WTC11 (cell line): Measurements from ENCODE around the gene TNNT1.

Source experiments
- ATF3 ChIP-seq: sonication (generic); formaldehyde crosslinking; conservative IDR thresholded peaks from 2 replicates; pipeline ENCODE4 v1.8.1; 2022; ENCODE audit warnings: mild to moderate bottlenecking, missing genetic modification reagents
- CTCF ChIP-seq: fragments of 200-600 bp; IDR thresholded peaks from 2 replicates; pipeline ENCODE4 v1.8.0; 2022; ENCODE audit warnings: antibody characterized with exemption
- ELF4 ChIP-seq: sonication (generic); formaldehyde crosslinking; IDR thresholded peaks from 2 replicates; pipeline ENCODE4 v1.8.1; 2022; ENCODE audit warnings: low read depth, mild to moderate bottlenecking, moderate library complexity, missing genetic modification reagents
- FOXP4 ChIP-seq: sonication (generic); formaldehyde crosslinking; IDR thresholded peaks from 2 replicates; pipeline ENCODE4 v1.8.0; 2022; ENCODE audit warnings: mild to moderate bottlenecking, missing genetic modification reagents
- JUN ChIP-seq: sonication (generic); formaldehyde crosslinking; IDR thresholded peaks from 2 replicates; pipeline ENCODE4 v1.8.0; 2023; ENCODE audit warnings: mild to moderate bottlenecking, missing genetic modification reagents
- KAT7 ChIP-seq: sonication (generic); formaldehyde crosslinking; IDR thresholded peaks from 2 replicates; pipeline ENCODE4 v1.8.1; 2023; ENCODE audit warnings: missing genetic modification reagents, mild to moderate bottlenecking, borderline replicate concordance
- MLX ChIP-seq: sonication (generic); formaldehyde crosslinking; IDR thresholded peaks from 2 replicates; pipeline ENCODE4 v1.8.1; 2023; ENCODE audit warnings: mild to moderate bottlenecking, missing genetic modification reagents, moderate library complexity
- RELA ChIP-seq: sonication (generic); formaldehyde crosslinking; IDR thresholded peaks from 2 replicates; pipeline ENCODE4 v1.8.1; 2022; ENCODE audit warnings: missing genetic modification reagents, mild to moderate bottlenecking, borderline replicate concordance
- TCF7 ChIP-seq: sonication (generic); formaldehyde crosslinking; IDR thresholded peaks from 2 replicates; pipeline ENCODE4 v1.8.0; 2022; ENCODE audit warnings: mild to moderate bottlenecking, low read depth, missing genetic modification reagents, moderate library complexity
- TEAD4 ChIP-seq: sonication (generic); formaldehyde crosslinking; IDR thresholded peaks from 2 replicates; pipeline ENCODE4 v1.8.0; 2022; ENCODE audit warnings: mild to moderate bottlenecking, missing genetic modification reagents
- USF2 ChIP-seq: sonication (generic); formaldehyde crosslinking; IDR thresholded peaks from 2 replicates; pipeline ENCODE4 v1.8.1; 2023; ENCODE audit warnings: mild to moderate bottlenecking, missing genetic modification reagents, moderate library complexity
- ZNF416 ChIP-seq: fragments of 250-450 bp; sonication (Bioruptor Pico); IDR thresholded peaks from 2 replicates; pipeline ENCODE4 v1.9.0; 2021; ENCODE audit warnings: mild to moderate bottlenecking, inconsistent platforms
- ZNF423 ChIP-seq: fragments of 250-450 bp; sonication (Bioruptor Pico); IDR thresholded peaks from 2 replicates; pipeline ENCODE4 v2.1.2; 2022; ENCODE audit warnings: mild to moderate bottlenecking, moderate library complexity

- 0 out of 2 replicates have a peak, but pooled peaks have one; percentile 20 for TF ChIP-seq USF2 (CRISPR knock-in tag)
- TF ChIP-seq CTCF: no peak
- TF ChIP-seq ZNF416 (CRISPR knock-in tag): no peak
- TF ChIP-seq RELA (CRISPR knock-in tag): no peak
- TF ChIP-seq ATF3: no peak
- TF ChIP-seq TCF7 (CRISPR knock-in tag): no peak
- TF ChIP-seq ELF4 (CRISPR knock-in tag): no peak
- no peak for TF ChIP-seq FOXP4 (CRISPR knock-in tag)
- TF ChIP-seq MLX: no peak
- TF ChIP-seq KAT7: no peak
- 0 out of 2 replicates have a peak, but pooled peaks have one; percentile 26 for TF ChIP-seq JUN
- no peak for TF ChIP-seq TEAD4 (CRISPR knock-in tag)
- no peak for TF ChIP-seq ZNF423 (CRISPR knock-in tag)
These were observed 2.2 kb downstream of the TNNT1 start for GRCh38 chr19:55146705-55147273.
